Measurements from ENCODE around the gene MAP1LC3B.
A peak's percentile ranks its signal among the peaks of the same experiment; 100 is the strongest.
"Not testable (repeated sequence)": the region's sequence is repeated elsewhere in the genome, so short reads cannot be mapped to it uniquely, and the experiment has no call there.

The MAP1LC3B gene

DNA sequence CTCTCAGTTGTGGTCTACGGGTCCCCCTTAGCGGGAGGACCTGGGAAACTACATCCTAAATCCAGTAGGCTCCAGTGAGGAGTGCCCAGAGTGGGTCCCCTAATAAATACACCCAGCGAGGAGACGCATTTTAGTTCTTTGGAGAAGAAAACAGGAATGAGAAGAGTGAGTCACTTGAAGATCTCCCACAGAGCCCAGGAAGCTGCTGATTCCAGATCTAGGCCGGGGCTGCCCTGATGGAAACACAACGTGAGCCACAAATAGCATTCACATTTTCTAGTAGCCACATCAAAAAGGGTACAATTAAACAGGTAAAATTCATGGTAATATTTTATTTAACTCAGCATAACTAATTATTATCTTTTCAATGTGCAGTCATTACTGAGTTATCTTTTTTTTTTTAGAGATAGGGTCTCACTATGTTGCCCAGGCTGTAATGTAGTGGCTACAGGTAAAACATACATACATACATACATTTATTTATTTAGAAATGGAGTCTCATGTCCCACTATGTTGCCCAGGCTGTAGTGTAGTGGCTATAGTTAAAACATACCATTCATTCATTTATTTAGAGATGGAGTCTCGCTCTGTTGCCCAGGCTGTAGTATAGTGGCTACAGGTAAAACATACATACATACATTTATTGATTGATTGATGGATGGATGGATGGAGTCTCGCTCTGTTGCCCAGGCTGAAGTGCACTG lies 30.1 kb upstream of the MAP1LC3B start:
- no peak for DNase-seq

DNA sequence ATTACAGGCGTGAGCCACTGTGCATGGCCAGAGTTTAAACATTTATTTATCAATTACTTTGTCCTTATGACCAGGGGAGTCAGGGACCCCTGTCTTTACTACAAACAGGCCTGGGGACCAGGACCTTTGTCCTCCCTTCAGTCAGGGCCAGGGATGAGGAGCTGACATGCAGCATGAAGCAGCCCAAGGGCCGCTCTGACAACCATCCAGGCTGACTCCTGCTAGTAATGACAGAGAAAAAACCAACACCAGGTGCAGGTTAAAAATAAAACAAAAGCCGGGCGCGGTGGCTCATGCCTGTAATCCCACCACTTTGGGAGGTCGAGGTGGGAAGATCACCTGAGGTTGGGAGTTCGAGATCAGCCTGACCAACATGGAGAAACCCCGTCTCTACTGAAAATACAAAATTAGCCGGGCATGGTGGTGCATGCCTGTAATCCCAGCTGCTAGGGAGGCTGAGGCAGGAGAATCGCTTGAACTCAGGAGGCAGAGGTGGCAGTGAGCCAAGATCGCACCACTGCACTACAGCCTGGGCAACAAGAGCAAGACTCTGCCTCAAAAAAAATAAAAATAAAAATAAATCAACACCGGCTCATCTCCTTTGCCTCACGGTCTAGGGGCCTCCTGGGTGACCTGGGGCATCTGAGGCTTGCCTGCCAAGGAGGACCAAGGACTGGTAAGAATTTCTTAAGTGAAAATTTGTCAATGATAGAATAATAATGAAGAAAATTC lies 29.1 kb upstream of the MAP1LC3B start:
- not testable (repeated sequence) for DNase-seq

DNA sequence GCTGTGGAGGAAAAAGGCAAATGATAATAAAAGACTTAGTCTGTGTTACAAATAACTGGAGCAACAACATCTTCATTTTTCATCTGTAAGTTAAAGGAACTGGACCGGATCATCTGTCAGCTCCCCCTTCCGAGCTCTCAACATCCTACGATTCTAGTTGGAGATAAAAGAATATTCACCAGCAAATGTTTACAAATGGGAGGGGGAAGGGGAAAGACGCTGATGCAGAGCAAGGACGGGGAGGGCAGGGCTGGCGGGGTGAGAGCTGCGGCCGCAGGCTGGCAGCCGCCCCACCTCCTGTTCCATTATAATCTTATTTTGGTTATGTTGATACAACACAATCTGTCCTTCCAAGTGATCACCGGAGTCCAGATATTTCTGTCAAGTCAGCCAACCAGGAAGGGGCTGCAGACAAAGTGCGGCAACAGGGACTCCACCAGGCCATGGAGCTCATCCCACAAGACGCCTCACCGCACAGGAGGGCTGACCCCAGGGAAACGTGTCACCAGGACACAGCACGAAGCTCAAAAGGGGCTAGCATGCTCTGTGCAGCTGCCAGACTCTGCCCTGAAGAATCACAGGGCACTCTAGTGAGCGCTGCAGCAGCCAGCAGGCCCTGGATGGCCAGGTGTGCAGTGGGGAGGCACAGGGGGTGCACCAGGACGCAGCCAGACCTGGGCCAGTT lies 28.2 kb upstream of the MAP1LC3B start:
- no peak for DNase-seq

DNA sequence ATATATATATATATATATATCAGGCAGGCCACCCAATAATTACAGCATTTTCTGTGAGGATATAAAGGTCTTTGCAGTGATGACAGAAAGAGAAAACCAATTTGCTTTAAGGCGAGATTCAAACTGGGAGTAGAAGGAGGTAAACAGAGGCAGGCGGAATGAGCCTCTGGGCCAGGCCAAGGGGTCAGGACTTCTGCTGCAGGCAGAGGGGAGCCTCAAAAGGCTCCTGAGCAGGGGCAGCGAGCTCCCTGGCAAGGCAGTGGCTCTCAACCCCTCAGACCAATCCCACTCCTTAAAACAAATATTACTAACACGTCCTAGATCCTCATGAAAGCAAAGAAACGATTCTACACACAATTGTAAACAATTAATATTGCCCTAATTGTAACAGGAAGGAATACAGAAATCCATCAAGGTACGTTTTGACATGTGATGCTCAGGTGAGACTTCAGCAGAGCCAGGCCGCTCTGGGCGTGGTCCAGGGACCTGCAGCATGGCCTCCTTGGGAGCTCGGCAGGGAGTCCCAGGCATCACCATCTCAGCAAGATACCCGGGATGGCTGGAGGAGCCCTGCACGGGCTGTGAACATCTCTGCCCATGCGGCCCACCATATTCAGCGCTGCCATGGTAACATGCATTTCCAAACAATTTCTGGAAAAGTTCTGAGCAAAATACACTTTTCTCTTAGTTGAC lies 27.0 kb upstream of the MAP1LC3B start:
- no peak for DNase-seq

DNA sequence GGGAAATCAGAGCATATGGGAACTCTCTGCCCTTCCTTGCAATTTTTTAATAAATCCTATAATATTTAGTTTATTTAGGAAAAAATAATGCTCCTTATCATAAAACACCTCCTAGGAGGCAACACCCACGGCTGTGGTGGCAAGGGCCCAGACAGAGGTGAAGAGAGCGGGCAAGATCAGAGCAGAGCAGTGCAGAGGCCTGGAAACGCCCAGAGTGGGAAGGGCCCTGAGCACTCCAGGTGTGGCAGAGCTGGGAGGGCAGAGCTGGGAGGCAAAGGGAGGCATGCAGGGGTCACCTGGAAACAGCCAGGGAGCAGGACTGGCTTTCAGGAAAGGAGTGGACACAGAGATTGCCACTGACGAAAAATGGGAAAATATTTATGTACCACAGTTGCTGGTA lies 25.8 kb upstream of the MAP1LC3B start:
- no peak for DNase-seq

DNA sequence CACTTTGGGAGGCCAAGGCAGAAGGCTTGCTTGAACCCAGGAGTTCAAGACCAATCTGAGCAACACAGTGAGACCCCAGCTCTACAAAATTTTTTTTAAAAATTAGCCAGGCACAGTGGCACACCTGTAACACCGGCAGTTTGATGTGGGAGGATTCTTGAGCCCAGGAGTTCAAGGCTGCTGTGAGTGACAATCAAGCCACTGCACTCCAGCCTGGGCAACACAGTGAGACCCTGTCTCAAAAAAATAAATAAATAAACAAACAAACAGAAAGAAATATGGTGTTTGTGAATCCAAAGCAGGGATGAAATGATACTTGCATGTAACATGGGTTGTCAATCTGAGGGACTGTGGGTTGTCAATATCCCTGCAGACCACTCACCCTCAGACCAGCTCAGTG lies 25.2 kb upstream of the MAP1LC3B start:
- no peak for DNase-seq

DNA sequence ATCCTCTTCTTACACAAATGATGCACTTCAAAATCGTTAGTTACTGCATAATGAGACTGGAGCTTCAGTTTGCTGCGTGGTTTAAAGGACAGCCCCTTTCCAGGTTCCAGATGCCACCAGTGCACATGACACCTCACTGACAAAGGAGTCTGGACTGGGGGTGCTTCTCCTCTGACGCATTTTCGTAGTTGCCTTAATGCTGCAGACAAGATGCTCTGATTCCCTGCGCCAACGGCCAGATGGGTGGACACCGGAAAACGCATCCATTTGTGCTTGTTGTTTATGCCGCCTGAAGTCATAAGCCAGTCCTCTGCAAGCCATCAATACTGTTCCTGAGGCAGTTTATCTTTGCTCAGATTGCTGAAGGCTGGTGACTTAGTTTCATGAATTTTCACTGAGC lies 24.6 kb upstream of the MAP1LC3B start:
- DNase-seq = no peak

DNA sequence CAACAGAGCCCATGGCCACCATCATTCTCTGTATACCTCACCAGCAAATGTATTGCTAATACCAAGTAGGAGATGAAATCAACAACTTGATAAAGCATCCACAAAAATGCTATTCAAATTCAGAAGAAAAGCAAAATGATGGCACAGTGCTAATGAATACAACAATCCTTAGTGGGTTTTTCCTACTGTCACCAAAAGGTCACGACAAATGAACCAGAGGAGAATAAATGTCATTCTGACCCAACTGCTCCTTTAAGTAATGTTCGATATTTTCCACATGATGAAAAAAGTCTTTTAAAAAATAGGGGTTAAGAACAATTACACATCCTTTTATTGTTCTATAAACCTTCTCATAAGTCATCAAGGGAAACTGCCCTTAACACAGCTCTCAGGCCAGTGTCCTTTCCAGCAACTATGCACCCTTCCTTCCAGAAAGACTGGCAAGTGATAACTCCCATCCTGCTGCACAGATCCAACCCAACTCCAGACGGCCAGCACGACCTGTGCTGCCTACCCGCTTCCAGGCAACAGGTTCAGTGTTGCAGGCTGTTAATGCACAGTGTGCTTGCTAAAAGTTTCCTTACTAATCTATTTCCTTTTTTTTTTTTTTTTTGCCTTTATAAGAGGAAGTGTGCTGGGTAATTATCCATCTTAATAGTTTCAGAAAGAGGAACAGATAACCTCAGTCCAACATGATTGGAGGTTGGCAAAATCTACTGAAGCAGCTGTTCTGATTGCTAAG lies 23.9 kb upstream of the MAP1LC3B start:
- DNase-seq = no peak

DNA sequence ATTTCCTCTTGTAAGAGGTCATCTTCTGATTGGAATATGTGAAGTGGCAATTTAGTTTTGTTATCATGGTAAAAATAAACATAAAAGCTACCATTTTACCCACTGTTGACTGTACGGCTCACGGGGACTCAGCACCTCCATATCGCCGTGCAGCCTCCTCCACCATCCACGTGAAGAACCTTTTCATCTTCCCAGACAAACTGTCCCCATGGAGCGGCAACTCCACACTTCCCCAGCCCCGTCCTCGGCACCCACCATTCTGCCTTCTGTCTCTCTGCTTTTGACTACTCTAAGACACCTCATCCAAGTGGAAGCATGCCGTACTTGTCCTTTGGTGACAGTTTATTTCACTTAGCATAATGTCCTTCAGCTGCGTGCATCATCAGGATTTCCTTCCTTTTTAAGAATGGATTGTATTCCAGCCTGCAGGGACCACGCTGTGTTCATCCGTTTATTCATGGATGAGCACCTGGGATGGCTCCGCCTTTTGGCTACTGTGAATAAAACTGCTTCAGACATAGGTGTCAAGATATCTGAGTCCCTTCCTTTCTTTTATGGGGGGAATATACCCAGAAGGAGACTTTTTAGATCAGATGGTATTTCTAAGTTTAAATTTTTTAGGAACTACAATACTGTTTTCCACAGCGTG lies 22.9 kb upstream of the MAP1LC3B start:
- no peak for DNase-seq

DNA sequence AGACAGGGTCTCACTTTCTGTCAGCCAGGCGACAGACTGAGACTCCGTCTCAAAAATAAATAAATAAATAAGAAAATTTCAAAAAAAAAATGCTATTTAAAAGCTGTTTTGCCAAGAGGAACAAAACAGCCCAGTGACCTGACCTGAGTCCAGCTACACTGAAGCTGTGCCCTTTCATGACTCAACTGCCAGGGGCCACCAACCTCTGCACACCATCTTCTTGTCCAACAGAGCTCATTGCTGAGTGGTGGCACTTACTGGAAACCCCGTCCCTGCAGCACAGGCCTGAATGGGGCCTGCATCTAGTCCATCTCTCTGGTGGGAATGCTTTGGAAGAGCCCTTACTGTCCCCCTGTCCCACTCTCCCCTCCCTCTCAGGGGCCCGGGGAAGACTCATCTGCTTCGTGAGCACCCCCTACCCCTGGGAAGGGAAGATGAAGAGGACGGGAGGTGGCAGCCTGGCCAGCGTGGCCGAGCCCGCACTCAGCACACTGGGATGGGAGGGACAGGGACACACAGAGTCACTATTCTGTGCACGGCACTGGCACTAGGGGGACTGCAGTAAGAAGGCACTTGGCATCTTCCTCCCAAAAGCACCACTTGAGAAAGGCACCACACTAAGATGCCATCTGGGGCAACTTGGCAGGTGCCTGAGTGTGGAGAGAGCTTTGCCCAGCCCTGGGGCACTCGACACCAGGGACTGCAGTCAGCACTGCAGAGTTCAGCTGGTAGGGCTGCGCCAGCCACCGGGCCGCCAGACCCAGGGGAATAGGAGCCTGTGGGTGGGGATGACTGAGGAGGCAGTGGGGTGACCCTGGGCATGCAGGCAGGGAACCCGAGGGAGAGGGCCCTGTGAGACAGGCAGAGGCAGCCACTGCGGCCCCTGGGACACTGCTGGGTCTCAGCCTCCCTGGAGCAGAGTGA lies 22.1 kb upstream of the MAP1LC3B start:
- DNase-seq = no peak

DNA sequence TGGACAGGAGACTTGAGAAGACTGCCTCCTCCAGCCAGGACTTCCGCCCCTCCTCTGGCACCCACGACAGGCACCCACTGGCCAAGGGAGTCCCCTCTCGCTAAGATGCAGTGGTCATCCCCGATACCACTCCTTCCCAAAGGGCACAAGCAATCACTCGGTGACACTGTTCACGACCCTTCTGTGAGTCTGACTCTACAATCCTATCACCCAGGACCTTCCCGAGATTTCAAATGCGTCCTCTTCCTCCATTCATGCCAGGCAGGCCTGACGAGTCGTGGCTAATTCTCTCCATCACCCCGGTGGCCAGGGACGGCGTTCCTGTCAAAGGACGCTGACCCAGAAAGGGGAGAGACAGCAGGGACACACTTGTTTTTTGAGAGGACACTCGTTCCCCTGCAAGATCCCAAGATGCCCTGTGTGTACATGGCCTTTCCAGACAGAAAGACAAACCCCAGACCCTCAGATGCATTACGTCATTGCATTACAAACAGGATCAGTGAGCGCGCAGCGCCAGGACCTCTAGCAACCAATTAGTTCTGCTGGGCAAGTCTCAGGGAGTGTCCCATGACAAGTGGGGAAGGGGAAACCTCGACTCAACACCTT lies 20.8 kb upstream of the MAP1LC3B start:
- no peak for DNase-seq

DNA sequence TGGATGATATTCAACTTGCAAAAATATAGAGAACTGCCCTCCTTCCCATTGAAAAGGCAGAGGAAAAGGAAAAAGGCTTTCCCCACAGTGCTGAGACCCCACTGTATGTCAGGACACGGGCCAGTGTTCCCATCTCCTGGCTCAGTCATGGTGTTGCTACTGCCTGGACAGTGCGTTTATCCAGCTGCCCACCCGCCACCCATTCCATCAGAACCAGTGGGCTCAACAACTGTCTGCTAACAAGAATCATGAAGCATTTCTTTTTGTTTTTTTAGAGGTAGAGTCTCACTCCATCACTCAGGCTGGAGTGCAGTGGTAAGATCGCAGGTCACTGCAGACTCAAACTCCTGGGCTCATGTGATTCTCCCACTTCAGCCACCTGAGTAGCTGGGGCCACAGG lies 19.8 kb upstream of the MAP1LC3B start:
- DNase-seq = no peak

DNA sequence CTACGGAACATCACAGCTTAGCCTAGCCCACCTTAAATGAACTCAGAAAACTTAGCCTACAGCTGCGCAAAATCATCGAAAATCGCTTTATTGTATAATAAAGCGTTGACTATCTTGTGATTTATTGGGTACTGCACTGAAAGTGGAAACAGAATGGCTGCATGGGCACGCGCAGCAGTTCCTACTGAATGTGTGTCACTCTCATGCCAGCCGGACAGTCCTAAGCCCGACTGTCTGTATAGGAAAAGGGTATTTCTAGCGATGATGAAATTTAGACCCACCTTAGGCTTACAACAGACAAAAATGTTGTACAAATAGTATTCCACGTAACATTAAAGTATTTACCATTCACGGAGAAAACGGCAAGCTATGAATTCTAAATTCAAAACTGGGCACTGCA lies 17.8 kb upstream of the MAP1LC3B start:
- no peak for DNase-seq

DNA sequence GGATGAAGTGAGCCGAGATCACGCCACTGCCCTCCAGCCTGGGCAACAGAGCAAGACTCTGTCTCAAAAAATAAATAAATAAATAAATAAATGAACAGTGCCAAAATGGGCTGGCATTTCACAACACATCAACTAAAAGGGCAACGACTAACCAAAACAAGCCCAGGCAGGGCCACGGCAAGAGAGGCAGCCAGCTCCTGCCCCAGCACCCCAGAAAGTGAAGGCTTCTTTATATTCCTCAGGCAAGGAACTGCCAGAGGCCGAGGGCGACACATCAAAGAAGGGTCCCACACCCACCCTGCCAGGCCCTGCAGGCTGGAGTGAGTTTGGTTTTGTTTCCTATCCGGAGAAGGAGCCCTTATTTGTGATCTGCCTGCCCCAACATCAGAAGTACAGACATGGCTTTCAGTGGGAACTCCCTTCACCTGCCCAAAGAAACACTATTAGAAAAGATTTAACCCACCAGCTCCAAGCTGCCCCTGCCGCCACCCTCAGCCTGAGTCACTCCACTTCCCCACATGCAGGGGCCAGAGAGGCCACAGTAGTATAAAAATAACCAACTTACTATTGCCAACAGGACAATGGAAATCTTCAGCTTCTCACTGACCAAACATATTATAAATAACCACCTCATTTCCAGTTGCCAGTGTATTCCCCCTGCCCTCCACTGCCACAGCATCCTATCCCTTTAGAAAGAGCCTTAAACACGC lies 16.6 kb upstream of the MAP1LC3B start:
- DNase-seq = no peak

DNA sequence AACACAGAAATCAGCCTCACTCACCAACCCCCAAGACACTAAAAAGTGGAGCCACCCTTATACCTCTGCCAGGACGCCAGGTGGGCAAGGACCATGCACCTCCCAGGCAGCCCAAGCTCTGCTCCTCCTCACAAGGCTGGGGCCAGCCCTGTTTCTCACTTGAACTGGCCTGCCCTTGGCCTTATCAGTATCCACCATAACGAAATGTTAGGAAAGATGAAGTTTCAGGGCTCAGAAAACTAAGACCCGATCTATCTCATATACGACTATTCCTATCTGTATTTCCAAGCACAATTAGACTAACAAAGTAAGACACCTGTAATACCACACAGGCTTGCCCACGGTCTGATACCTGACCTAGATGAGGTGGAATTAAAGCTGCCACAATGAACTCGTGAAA lies 15.5 kb upstream of the MAP1LC3B start:
- no peak for DNase-seq

DNA sequence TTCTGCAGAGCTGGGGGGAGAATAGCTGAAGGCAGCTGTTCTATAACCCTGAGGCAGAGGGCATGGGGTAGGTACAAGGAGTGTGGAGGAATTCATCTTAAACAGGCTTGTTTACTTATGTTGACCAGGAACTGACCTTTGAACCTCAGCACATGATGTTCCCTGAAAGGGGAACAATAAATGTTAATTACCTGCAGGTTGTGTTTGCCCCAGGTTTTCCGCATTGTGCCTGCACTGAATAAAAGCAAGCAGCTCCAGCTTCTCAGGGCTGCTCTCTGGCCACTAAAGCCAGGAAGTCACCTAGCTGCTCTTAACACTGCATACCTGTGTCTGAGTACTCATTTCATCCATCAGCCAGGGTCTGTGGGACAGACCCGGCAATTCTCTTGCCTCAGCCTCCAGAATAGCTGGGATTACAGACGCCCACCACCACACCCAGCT lies 12.8 kb upstream of the MAP1LC3B start:
- peak; percentile 27 for DNase-seq

DNA sequence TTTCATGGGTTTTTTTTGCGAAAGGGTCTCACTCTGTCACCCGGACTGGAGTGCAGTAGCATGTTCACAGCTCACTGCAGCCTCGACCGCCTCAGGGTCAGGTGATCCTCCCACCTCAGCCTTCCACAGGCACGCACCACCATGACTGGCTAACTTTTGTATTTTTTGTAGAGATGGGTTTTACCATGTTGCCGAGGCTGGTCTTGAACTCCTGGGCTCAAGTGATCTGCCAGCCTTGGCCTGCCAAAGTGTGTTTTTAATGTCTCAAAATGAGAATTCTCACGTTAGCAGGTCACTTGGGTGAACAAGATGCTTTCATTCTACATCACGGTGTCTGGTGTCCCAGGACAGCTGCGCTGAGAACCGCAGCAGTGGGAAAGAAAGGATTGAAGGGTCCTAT lies 11.7 kb upstream of the MAP1LC3B start:
- DNase-seq = no peak

DNA sequence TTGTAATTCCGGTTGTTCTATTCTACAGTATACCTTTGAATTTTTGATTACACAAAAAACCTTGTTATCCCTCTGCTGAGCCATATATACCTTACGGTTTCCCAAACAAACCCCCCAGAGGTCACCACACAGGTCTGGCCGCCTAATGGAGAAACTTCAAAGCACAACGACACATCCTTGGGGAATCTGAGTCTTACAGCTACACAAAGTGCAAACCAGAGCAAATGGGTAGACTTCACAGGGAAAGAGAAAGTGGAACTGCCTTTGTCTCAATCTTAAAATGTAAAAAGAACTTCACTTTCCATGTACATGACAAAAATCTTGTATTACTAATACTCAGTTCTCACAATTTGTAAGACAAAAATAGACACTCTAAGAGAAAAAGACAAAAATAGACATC lies 11.3 kb upstream of the MAP1LC3B start:
- DNase-seq = no peak

DNA sequence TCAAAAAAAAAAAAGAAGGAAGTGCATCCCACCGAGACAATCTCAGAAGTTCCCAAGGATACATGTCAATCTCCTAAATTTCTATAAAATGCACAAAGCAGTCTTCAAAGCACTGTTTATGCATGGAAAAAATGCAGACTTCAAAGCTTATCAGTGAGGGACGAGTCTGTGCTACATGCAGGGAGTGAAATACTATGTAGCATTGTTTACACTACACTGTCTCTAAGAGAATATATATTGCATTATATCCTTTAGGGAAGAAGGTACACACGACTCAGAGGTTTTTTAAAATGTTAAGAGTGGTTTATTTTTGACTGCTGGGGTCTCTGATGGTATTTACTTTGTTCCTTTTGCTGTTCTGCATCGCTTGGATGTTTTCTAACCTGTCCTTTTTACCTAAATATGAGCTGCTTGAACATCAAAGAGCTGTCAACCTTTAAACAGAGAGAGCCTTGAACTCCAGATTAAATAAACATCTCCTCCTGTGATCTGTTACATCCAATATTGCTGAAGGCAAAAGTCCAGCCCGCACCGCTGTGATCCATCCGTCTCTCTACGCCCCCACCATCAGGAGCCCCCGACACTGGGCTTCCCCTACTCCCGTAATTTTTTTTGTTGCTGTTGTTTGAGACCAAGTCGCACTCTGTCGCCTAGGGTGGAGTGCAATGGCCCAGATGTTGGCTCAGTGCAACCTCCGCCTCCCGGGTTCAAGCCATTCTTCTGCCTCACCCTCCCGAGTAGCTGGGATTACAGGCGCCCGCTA lies 9.9 kb upstream of the MAP1LC3B start:
- DNase-seq = peak; percentile 20
